Activated CD8-positive, alpha-beta memory T cell treated with anti-CD3 and anti-CD28 coated beads, Interleukin-2, amount 10 ng/mL, durations not matched to agents 7 days and 5 days (primary cell): Measurements from ENCODE around the gene ZC3H7B. TPM values are rescaled to one million over a fixed set of nuclear protein-coding genes. Genes with fewer than 3 reads are reported as not detected.
A peak's percentile ranks its signal among the peaks of the same experiment; 100 is the strongest.
"Not testable (repeated sequence)": the region's sequence is repeated elsewhere in the genome, so short reads cannot be mapped to it uniquely, and the experiment has no call there.

Experiments
- ATAC-seq: fragments of 150-1000 bp; cut with Tn5 transposase; one replicate; pipeline ENCODE4 v1.10.0; 2021; ENCODE audit warnings: moderate library complexity
- CTCF ChIA-PET: fragments of 350-600 bp; sonication (Branson Sonifier 250); formaldehyde crosslinking; loops from one replicate; lab custom pipeline; 2021; ENCODE audit warnings: antibody characterized with exemption; lab: Charles Lee
- DNase-seq: peaks from one replicate; pipeline ENCODE4 v3.0.0-alpha.2; 2020
- H3K27ac Mint-ChIP-seq: one replicate; pipeline ENCODE4 v1.8.0; 2021; ENCODE audit warnings: mild to moderate bottlenecking, mixed read lengths
- H3K27me3 Mint-ChIP-seq: one replicate; pipeline ENCODE4 v1.8.0; 2021; ENCODE audit warnings: mixed read lengths
- H3K36me3 Mint-ChIP-seq: one replicate; pipeline ENCODE4 v1.8.0; 2021; ENCODE audit warnings: mild to moderate bottlenecking, mixed read lengths
- H3K4me1 Mint-ChIP-seq: one replicate; pipeline ENCODE4 v1.8.0; 2021; ENCODE audit warnings: mixed read lengths
- H3K4me3 Mint-ChIP-seq: one replicate; pipeline ENCODE4 v1.8.0; 2021; ENCODE audit warnings: mild to moderate bottlenecking, moderate library complexity, mixed read lengths
- H3K9me3 Mint-ChIP-seq: one replicate; pipeline ENCODE4 v1.8.0; 2022; ENCODE audit warnings: low read depth, mixed read lengths
- total RNA-seq, 2 experiments: library from RNA; stranded (reverse); gene quantifications; one replicate each; pipeline ENCODE4 v1.2.3, GENCODE V29; 2021

ZC3H7B gene
- total RNA-seq, 2 experiments from 2014 or later = 56.3 to 62.4 TPM

DNA sequence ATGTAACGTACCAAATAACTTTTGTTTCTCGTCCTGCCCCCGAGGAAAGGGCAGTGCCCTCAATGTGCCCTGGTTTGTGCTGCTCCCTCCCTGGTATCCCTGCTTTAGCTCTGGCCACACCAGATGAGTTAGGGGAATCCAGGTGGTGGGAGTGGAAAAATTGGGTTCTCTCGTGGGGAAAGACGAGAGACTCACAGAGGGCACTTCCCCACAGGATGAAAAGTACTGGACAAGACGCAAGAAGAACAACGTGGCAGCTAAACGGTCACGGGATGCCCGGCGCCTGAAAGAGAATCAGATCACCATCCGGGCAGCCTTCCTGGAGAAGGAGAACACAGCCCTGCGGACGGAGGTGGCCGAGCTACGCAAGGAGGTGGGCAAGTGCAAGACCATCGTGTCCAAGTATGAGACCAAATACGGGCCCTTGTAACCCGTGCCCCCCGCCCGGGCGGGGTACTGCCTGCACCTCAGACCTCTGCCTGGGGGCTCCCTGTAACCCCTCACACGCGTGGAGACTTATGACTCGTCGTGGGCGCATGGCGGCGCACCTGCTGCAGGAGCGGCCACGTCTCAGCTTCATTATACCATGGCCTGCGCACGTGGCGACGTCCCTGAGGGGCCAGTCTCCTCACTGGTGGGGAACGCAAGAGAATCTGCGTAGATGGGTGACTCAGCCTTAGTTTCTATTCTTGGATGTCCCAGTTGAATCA, 94.4 kb downstream of the ZC3H7B start:
- DNase-seq = no peak
- CTCF ChIA-PET = no interaction called here
- Mint-ChIP-seq H3K27ac (no peak overlapping the region), H3K9me3 (no peaks in the 10 kb centered on the region), H3K27me3 (no peaks in the 10 kb centered on the region), H3K4me1 (no peaks in the 10 kb centered on the region), H3K4me3 (no peak overlapping the region), H3K36me3 (no peaks in the 10 kb centered on the region)
- no peak for ATAC-seq

DNA sequence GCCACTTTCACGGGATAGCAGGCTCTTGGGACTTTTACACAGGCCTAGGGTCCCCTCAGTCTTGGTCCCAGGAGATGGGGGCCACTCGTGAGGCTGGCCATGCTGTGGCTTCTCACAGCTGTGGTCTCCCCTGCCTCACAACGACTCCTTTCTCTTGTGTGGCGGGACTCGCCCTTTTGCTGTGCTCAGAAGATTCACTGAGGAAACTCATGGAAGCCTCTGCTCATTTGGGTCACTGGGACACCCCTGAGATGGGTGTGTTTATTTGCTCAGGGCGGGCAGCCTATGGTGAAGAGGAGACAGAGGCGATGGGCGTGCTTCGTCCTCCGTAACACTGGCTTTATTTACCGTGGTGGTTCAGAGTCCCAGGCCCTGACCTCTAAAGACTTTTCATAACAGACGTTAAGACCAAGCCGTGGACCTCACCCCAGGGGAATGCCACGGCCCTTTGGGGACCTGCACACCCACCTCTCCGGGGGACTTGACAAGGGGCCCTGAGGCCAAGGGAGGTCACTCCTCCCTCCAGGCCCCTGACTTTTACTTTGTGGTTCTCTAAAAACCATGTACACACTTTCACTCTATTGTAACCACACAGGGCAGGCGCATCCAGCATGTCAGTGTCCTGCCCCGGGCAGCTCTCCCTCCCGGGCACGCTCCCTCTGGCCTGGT, 96.0 kb downstream of the ZC3H7B start:
- Mint-ChIP-seq H3K4me3 (no peak overlapping the region), H3K27me3 (no peaks in the 10 kb centered on the region), H3K9me3 (no peaks in the 10 kb centered on the region), H3K4me1 (no peaks in the 10 kb centered on the region), H3K27ac (no peak overlapping the region), H3K36me3 (no peaks in the 10 kb centered on the region)
- ATAC-seq (no peak), DNase-seq (no peak)
- CTCF ChIA-PET = interaction anchor here (1.2 kb wide), 1 partner anchor 129 kb away, joined by 5 read pairs; no protein-coding TSS in a partner anchor

DNA sequence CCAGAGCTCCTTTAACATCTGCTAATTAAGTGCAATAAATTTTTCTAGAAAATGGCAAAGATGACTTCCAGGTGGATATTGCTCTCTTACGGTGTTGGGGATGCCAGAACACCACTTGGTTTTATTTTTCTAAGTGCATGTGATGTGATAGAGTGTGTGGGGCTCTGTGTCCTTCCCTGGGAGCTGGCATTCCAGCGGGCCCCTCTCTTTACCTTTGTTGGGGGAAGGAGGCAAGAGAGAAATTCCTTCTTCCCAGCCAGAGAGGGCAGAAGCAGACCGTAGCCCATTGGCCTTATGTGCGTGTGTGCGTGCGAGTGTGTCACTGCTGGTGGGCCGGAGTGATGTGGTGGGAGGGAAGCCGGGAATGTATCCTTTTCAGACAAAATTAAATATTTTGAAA, 97.6 kb downstream of the ZC3H7B start:
- Mint-ChIP-seq H3K36me3 (no peaks in the 10 kb centered on the region), H3K27me3 (no peaks in the 10 kb centered on the region), H3K27ac (no peak overlapping the region), H3K4me1 (peaks cover 5% of the 10 kb centered on the region), H3K4me3 (no peak overlapping the region), H3K9me3 (no peaks in the 10 kb centered on the region)
- DNase-seq = no peak
- CTCF ChIA-PET = no interaction called here
- no peak for ATAC-seq

DNA sequence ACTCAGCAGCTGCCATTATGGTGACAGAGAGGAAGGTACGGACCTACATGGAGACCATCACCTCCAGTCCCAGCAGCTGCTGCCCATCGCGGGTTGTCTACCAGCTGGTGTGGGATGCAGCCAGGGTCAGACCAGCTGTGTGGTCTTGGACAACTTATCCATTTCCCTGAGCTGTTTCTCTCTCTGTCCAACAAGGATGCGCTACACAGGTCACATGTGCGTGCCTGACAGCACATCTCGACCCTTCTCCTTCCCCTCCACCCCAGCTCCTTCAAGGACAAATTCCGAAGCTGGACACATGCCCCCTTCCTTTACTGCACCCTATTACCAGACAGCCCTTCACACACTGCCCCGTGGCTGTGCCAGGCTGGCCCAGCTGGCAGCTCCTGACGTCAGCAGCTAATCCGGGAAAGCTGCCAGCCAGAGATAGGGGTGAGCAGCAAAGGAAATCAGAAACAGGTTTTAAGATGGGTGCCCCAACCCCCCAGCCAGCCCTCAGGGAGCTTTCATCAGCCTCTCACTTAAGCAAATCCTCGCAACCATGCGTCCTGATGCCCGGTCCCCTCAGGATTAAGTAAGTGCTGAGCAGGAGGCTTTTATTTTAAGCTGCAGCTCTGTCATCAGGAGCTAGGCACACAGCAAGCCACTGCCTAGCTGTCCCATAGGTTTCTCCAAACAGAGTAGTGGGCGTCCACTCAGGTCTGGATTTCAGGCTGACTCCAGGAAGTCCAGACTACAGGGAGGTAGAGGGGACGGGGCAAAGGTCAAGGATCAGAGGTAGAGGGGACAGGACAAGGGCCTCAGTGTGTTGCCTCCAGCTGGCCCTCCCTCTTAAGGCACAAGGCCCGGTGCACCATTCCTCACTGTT, 100.7 kb downstream of the ZC3H7B start:
- Mint-ChIP-seq H3K4me3 (no peak overlapping the region), H3K27ac (no peak overlapping the region)
- CTCF ChIA-PET = interaction anchor here (0.9 to 6.6 kb wide), 10 partner anchors 18 to 479 kb away, joined by 3 to 81 read pairs (median 6); partner anchors contain the start of genes POLR3H and TEF

DNA sequence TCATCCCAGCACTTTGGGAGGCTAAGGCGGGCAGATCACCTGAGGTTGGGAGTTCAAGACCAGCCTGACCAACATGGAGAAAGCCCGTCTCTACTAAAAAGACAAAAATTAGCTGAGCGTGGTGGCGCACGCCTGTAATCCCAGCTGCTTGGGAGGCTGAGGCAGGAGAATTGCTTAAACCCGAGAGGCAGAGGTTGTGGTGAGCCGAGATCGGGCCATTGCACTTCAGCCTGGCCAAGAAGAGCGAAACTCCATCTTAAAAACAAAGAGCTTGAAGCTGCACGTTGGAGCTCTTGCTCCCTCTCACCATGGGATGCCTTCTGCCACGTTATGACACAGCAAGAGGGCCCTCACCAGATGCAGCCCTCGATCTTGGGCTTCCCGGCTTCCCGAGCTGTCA, 101.5 kb downstream of the ZC3H7B start:
- H3K36me3 Mint-ChIP-seq, H3K27me3 Mint-ChIP-seq, DNase-seq, H3K4me3 Mint-ChIP-seq, H3K27ac Mint-ChIP-seq, H3K9me3 Mint-ChIP-seq, ATAC-seq: not testable (repeated sequence)
- H3K4me1 Mint-ChIP-seq = peaks cover 12% of the 10 kb centered on the region
- CTCF ChIA-PET = interaction anchor here (1.0 to 6.6 kb wide), 13 partner anchors 20 to 480 kb away, joined by 3 to 81 read pairs (median 8); partner anchors contain the start of genes POLR3H and TEF

More for the DNA sequence above, 100.7 kb downstream of the ZC3H7B start:
- no peaks in the 10 kb centered on the region for H3K36me3 Mint-ChIP-seq
- H3K9me3 Mint-ChIP-seq = no peaks in the 10 kb centered on the region
- peaks cover 12% of the 10 kb centered on the region for H3K4me1 Mint-ChIP-seq
- DNase-seq (no peak), ATAC-seq (no peak)
- no peaks in the 10 kb centered on the region for H3K27me3 Mint-ChIP-seq

DNA sequence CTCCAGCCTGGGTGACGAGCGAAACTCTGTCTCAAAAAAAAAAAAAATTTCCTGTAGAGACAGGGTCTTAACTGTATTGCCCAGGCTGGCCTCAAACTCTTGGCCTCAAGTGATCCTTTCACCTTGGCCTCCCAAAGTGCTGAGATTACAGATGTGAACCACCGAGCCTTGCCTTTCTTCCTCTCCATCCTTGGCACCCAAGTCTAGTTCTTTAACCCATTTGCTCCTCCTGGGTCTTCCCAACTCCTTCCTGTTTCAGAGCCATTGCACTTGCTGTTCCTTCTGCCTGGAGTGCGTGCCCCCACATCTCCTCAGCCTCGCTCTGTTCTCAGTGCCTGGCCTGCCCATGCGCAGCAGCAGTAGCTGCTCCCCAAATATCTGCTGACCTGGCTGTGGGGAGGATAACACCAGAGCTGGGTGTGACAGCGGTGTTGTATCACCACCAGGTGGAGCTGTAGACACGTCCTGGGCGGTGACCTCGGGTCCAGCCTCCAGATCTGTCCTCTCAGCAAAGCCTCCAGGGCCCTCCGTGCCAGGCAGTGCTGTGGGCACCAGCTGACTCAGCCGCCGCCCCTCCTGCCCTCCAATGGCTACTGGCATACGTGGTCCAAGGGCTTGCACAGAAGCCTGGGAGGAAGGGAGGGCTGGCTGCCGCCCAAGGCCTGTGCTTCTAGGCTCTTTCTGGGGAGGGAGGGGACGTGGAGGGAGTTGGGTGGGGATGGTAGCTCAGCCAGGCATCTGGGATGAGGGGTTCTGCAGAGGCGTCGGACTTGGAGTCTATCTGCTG, 102.4 kb downstream of the ZC3H7B start:
- peak; percentile 100 for ATAC-seq
- H3K27ac Mint-ChIP-seq = peak overlapping the region; percentile 58

DNA sequence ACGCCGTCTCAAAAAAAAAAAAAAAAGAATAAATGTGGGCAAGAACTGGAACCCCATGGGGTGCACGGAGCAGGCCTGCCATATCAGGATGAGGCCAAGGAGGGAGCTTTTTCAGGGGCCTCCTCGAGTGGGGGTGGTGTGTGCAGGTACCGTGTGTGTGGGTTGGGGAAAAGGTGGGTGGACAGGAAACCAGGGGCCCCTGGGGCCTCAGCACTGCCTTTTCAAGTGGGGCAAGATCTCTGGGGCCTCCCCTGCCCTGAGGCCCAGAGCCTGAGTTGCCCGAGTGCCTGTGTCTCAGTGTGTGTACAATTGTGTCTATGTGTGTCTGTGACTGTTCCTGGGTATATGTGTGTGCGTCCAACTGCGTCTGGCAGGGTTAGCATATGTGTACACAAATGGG, 104.3 kb downstream of the ZC3H7B start:
- DNase-seq (no peak), ATAC-seq (no peak)
- no peak overlapping the region for H3K4me3 Mint-ChIP-seq
- H3K27ac Mint-ChIP-seq = no peak overlapping the region
- no peaks in the 10 kb centered on the region for H3K9me3 Mint-ChIP-seq
- no peaks in the 10 kb centered on the region for H3K27me3 Mint-ChIP-seq
- CTCF ChIA-PET = interaction anchor here (0.6 to 6.6 kb wide), 6 partner anchors 23 to 112 kb away, joined by 3 to 81 read pairs (median 17); partner anchors contain the start of gene TEF
- H3K36me3 Mint-ChIP-seq = no peaks in the 10 kb centered on the region
- H3K4me1 Mint-ChIP-seq = peaks cover 13% of the 10 kb centered on the region

More for the DNA sequence above, 102.4 kb downstream of the ZC3H7B start:
- DNase-seq = peak; percentile 92
- no peaks in the 10 kb centered on the region for H3K27me3 Mint-ChIP-seq
- CTCF ChIA-PET = interaction anchor here (0.6 to 6.6 kb wide), 48 partner anchors 10 to 546 kb away, joined by 3 to 81 read pairs (median 4); partner anchors contain the start of genes ACO2, PHF5A, PMM1 and POLR3H
- no peaks in the 10 kb centered on the region for H3K36me3 Mint-ChIP-seq
- peak overlapping the region; percentile 1 for H3K4me3 Mint-ChIP-seq
- no peaks in the 10 kb centered on the region for H3K9me3 Mint-ChIP-seq
- H3K4me1 Mint-ChIP-seq = peaks cover 12% of the 10 kb centered on the region

DNA sequence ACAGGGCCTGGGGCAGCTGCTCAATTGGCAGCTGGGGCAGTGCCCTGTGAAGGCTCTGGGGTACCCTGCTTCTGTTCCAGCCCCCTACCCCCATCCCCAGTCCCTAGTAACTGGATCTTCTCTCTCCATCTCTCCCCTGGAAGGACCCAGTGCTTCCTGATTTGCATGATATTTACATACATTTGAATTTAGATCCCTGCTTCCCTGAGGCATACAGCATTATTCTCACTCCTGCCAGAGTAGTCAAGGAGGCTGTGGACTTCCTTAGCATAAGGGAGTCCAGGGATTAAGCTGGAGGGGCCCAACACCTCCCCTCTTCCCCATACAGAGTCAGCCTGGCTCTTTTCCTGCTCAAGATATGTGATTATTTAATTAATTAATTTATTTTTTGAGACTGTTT, 105.1 kb downstream of the ZC3H7B start:
- CTCF ChIA-PET = interaction anchor here (1.5 to 6.6 kb wide), 3 partner anchors 93 to 112 kb away, joined by 3 to 81 read pairs (median 45); no protein-coding TSS in a partner anchor
- H3K4me3 Mint-ChIP-seq = no peak overlapping the region

DNA sequence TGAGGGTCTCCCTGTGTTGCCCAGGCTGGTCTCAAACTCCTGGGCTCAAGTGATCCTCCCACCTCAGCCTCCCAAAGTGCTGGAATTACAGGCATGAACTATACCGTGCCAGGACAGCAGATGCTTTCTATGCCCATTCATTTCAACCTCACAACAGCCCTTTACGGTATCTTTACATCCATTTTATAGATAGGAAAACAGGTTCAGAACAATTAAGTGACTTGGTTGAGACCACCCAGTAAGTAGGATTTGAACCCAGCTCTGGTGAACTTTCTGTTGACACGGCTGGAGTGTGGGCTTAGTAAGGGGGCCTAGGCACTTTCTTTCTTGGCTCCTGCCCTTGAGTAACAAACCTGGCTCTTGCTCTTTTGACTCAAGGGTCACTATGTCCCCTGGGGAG, 106.1 kb downstream of the ZC3H7B start:
- Mint-ChIP-seq H3K9me3 (no peaks in the 10 kb centered on the region), H3K27ac (no peak overlapping the region), H3K27me3 (no peaks in the 10 kb centered on the region), H3K4me3 (no peak overlapping the region), H3K4me1 (peaks cover 21% of the 10 kb centered on the region), H3K36me3 (no peaks in the 10 kb centered on the region)
- ATAC-seq (no peak), DNase-seq (no peak)
- CTCF ChIA-PET = interaction anchor here (6.6 kb wide), 1 partner anchor 111 kb away, joined by 81 read pairs; no protein-coding TSS in a partner anchor

More for the DNA sequence above, 105.1 kb downstream of the ZC3H7B start:
- no peak overlapping the region for H3K27ac Mint-ChIP-seq
- H3K9me3 Mint-ChIP-seq = no peaks in the 10 kb centered on the region
- H3K4me1 Mint-ChIP-seq = peaks cover 14% of the 10 kb centered on the region
- no peak for ATAC-seq
- H3K36me3 Mint-ChIP-seq = no peaks in the 10 kb centered on the region
- no peak for DNase-seq
- no peaks in the 10 kb centered on the region for H3K27me3 Mint-ChIP-seq

DNA sequence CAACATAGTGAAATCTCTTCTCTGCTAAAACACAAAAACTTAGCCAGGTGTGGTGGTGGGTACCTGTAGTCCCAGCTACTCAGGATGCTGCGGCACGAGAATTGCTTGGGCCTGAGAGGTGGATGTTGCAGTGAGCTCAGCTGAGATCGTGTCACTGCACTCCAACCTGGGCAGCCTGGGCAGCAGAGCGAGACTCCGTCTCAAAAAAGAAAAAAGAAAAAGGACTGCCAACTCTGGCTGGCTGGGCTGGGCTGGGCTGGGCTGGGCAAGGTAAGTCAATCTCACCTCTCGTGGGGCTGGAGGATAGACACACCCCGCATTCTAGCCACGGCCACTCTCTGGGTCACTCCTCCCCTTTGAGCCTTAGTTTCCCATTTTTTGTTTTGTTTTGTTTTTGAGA, 107.3 kb downstream of the ZC3H7B start:
- CTCF ChIA-PET = no interaction called here
- no peak overlapping the region for H3K27ac Mint-ChIP-seq

More for the DNA sequence above, 107.3 kb downstream of the ZC3H7B start:
- Mint-ChIP-seq H3K27me3 (no peaks in the 10 kb centered on the region), H3K9me3 (no peaks in the 10 kb centered on the region), H3K4me3 (no peak overlapping the region), H3K36me3 (no peaks in the 10 kb centered on the region), H3K4me1 (peaks cover 21% of the 10 kb centered on the region)
- ATAC-seq (no peak), DNase-seq (no peak)
